HG03571 (cell line): ENCODE data around the gene MAPK8IP2.
"Not testable (repeated sequence)": the region's sequence is repeated elsewhere in the genome, so short reads cannot be mapped to it uniquely, and the experiment has no call there.

Source experiments
- ATAC-seq: cut with Tn5 transposase; IDR thresholded peaks from one replicate; pipeline ENCODE4 v1.9.1; 2021; ENCODE audit not compliant: unreplicated experiment

Gene MAPK8IP2

DNA sequence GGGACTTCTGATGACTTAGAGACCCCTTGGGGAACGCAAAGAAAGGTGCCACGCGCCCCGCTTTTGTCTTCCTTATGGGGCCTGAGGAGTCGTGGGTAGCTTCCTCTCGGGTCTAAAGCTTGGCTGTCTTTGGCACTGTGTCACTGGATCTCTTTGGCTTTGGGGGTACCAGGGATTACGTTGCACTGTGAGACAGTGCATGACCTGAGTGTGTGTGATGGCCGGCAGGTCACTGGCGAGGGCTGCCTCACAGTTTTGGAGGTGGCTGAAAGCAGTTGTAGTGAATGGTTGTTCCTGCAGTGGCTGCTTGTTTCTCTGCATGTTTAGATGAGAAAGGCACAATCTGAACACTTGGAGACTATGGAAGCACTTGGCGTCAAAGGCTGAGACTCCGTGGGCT, 33.2 kb downstream of the MAPK8IP2 start:
- no peak for ATAC-seq

DNA sequence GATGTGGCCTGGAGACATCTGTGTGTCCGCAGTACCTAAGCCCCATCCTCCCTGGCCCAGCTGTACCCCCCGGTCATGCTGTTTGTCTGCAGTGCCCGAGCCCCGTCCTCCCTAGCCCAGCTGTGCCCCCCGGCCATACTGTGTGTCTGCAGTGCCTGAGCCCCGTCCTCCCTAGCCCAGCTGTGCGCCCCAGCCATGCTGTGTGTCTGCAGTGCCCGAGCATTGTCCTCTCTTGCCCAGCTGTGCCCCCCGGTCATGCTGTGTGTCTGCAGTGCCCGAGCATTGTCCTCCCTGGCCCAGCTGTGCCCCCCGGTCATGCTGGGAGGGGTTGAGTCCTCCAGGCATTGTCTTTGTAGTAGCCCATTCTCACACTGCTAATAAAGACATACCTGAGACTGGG, 35.0 kb downstream of the MAPK8IP2 start:
- ATAC-seq, result no peak

DNA sequence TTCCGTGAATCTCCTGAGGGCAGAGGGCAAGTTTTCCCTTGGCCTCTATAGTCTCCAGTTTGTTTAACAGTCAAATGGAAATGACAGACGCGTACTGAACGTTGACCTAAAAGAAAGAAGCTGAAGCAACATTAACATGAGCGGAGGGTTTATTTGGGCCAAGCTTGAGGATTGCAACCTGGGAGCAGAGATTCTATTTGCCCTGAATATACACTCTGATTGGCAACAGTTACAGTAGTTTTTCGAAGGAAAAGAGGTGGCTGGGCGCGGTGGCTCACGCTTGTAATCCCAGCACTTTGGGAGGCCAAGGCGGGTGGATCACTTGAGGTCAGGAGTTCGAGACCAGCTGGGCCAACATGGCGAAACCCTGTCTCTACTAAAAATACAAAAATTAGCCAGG, 39.7 kb downstream of the MAPK8IP2 start:
- not testable (repeated sequence) for ATAC-seq

DNA sequence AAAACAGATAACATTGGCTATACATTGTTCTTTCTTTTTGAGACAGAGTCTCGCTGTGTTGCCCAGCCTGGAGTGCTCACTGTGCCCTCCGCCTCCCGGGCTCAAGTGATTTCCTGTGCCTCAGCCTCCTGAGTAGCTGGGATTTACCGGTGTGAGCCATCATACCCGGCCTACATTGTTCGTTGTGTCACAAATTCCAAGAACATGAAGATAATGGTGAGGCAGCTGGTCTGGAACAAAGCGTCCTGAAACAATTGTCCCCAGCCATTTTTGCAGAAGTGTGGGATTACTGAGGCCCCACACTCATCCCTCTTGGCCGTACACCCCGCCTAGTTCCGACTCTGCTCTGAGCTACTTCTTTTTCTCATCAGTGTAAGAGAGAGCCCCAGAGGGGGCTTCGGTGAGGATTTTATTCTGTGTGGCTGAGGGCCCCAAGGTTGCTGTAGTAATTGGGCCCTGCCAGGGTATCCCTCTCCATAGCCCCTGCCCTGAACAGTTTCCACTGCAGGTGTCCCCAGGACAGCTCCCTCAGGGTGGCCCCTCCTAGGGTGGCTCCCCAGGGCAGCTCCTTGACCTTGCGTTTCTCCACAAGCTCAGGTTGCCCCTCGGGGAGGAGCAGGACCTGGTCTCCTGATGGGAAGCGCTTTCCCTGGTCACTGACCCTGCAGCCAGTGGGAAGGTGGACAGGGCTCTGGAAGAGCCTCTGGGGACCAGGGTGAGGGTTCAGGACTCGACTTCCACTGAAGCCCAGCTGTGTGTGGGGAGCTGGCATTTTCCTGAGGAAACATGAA, 40.5 kb downstream of the MAPK8IP2 start:
- ATAC-seq, result no peak

DNA sequence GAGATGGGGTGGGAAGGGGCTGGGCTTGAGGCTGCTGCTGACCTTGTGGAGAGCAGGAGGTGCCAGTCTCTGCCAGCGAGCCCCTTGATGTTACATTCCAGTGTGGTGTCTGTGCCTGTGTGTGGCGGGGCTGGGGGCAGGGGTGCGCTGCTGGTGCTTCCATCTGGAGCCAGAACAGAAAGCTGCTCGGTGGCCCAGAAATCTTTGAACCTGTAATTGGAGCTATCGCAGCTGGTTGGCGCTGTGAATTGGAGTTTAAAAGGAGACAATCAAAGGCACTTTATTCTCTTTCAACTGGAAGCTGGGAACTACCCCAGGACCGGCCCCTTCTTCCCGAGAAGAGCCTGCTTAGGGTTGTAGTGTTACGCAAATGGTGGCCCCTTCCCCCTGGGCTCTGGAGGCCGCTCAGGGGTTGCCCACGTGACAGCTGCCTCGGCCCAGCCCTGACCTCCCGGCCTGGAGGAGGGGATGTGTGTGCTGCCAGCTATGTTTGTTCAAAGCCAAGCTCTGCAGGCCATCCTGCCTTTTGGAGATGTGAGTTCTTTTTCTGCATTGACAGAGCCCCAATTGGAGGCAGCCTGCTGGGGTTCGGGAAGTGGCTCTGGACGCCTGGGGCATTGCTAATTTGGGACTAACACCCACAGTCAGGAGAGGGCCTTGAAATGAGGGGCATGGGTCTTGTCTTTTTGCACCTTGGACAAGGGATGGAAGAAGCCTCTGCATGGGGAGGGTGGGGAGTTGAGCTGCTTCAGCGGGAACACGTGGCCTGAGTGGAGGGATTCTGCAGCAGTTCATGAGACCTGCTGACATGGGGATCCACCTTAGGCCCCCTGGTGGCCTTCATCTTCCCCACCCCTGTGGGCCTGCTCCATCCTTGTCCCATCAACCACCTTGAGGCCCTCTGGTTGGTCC, 41.4 kb downstream of the MAPK8IP2 start:
- ATAC-seq, result no peak

DNA sequence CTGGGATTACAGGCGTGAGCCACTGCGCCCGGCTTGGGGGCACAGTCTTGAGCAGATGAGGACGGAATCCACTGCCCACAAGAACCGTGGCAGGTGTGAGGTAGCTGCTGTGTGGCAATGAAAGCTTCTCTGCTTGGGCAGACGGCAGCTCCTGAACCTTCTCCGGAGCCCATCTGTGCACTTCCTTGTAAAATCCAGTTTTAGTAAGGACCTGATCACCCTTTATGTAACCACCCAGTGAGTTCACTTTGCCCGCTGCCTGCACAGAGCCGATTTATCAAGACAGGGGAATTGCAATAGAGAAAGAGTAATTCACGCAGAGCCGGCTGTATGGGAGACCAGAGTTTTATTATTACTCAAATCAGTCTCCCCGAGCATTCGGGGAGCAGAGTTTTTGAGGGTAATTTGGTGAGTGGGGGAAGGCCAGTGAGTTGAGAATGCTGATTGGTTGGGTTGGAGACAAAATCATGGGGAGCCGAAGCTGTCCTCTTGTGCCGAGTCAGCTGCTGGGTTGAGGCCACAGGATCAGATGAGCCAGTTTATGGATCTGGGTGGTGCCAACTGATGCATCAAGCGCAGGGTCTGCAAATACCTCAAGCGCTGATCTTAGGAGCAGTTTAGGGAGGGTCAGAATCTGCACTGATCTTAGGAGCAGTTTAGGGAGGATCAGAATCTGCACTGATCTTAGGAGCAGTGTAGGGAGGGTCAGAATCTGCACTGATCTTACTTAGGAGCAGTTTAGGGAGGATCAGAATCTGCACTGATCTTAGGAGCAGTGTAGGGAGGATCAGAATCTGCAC, 42.6 kb downstream of the MAPK8IP2 start:
- not testable (repeated sequence) for ATAC-seq

DNA sequence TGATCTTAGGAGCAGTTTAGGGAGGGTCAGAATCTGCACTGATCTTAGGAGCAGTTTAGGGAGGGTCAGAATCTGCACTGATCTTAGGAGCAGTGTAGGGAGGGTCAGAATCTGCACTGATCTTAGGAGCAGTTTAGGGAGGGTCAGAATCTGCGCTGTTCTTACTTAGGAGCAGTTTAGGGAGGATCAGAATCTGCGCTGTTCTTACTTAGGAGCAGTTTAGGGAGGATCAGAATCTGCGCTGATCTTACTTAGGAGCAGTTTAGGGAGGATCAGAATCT, 43.2 kb downstream of the MAPK8IP2 start:
- ATAC-seq, result not testable (repeated sequence)

DNA sequence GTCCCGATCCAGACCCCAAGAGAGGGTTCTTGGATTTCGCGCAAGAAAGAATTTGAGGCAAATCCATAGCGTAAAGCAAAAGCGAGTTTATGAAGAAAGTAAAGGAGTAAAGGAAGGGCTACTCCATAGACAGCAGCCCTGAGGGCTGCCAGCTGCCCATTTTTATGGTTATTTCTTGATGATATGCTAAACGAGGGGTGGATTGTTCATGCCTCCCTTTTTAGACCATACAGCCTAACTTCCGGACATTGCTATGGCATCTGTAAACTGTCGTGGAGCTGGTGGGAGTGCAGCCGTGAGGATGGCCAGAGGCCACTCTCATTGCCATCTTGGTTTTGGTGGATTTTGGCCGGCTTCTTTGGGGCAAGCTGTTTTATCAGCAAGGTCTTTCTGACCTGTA, 52.7 kb downstream of the MAPK8IP2 start:
- ATAC-seq, result no peak

DNA sequence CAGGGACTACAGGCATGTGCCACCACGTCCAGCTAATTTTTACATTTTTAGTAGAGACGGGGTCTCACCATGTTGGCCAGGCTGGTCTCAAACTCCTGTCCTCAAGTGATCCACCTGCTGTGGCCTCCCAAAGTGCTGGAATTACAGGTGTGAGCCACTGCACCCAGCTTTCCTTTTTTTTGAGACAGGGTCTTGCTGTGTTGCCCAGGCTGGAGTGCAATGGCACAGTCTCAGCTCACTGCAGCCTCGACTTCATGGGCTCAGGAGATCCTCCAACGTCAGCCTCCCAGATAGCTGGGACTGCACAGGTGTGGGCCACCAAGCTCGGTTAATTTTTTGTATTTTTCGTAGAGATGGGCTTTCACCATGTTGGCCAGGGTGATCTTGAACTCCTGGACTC, 54.1 kb downstream of the MAPK8IP2 start:
- not testable (repeated sequence) for ATAC-seq

DNA sequence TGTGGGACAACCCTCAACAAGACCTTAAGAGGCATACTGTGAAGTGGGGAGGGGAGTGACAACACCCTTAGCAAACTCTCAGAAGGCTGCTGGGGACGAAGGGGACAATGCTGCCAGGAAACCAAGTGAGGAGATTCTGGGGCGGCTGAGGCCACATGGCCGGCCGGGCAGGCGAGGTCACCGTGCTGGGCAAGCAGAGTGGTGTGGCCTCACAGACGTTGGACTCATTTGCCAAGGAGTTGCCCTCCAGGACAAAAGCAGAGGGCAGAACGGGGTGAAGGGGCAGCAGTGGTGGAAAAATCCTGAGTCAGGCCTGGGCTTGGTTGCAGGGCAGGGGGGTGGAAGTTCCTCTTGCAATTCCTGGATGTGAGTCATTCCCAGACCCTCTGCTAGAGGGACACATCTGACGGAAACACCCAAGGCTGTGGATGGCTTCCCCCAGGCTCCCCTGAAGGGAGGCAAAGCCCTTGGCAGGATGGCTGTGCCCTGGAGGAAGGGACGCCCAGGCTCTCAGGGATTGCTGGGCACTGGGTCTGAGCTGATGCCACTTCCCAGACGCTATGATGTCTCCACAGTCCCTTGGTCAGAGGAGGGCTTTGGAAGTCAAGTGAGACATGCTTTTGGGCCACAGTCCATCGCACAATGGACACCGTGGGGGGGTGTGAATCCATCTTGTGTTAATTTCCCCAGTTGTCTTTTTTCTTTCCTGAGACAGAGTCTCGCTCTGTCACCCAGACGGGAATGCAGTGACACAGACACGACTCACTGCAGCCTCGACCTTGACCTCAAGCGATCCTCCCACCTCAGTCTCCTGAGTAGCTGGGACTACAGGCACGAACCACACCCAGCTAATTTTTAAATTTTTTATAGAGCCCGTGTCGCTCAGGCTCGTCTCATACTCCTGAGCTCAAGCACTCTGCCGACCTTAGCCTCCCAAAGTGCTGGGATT, 55.8 kb downstream of the MAPK8IP2 start:
- no peak for ATAC-seq

DNA sequence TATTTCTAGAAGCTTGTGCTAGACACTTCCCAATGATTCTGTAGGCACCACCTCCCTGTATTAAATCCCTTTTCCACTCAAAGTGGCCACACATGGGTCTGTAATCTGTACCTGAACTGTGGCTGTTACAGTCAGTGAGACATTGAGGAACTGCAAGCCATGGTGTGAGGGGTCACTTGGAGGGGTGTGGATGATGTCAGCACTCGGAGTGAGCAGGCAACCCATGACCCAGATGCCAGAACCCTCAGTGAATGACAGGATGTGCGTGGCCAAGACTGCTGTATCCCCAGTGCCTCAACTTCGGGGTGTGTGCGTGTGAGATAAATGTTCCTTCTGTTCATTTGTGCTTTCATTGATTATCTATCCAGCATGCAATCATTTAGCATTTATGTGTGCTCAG, 57.3 kb downstream of the MAPK8IP2 start:
- ATAC-seq, result no peak

DNA sequence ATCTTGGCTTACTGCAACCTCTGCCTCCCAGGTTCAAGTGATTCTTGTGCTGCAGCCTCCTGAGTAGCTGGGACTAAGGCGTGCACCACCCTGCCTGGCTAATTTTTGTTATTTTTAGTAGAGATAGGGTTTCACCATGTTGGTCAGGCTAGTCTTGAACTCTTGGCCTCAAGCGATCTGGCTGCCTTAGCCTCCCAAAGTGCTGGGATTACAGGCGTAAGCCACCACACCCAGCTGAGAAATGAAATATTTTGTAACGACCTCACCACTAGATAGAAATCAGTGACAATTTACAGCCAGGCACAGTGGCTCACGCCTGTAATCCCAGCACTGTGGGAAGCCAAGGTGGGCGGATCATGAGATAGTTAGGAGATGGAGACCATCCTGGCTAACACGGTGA, 59.1 kb downstream of the MAPK8IP2 start:
- ATAC-seq, result not testable (repeated sequence)

DNA sequence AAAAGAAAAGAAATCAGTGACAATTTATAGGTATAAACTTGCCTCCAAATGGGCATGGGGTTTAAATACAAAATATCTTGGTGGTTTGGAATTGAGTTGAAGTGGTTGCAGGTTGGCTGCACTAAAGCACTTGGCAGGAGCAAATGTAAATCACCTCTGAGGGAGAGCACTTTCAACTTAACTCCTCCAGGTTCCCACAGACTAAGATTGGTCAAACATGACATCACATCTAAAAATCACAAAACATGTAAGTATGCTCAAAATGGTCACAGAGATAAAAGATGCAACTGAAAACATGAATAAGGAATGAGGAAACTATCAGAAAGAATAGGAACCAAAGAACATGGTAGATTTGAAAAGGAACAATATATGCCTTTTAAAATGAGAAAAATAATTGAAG, 59.7 kb downstream of the MAPK8IP2 start:
- no peak for ATAC-seq
